GM12873 (cell line): ENCODE results near the gene PRAME.

ENCODE experiments used
- TF ChIP-seq, protein P1 (sequence below): IDR thresholded peaks from 2 replicates; pipeline ENCODE4 v1.5.1; 2012; ENCODE audit warnings: low read depth, mild to moderate bottlenecking, moderate library complexity, low read length, control low read depth; ENCODE audit not compliant: insufficient read depth; ENCODE audit errors: missing control alignments

PRAME gene

DNA sequence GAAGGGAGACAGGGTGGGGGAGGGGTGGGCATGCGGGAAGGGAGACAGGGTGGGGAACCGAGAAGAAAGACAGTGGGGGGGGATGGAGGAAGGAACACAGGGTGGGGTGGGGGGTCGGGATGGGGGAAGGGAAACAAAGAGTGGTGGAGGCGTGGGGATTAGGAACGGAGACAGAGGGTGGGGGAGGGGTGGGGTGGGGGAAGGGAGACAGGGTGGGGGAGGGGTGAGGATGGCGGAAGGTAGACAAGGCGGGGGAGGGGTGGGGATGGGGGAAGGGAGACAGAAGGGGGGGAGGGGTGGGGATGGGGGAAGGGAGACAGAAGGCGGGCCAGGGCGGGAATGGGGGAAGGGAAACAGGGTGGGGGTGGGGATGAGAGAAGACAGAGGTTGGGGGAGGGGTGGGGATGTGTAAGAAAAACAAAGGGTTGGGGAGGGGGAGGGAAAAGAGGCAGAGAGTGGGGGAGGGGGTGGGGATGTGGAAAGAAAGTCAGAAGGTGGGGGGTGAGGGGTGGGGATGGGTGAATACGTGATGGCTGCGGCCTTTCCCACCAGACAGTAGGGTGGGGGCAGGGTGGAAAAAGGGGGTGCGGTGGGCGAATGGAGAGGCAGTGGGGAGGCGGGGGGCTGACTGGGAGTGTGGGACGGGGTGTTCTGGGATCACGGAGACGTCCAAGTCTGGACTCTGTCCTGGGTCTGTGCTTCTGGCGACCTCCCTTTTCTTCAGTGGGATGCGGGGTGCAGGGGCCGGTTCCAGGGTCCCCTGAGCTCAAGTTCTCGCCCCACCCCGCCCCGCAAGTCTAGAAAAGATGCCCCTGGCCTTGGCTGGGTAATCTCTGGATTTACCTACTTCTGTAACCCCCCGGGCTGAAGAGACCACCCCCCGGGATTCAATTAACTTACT lies 744 bp downstream of the PRAME start:
- TF ChIP-seq, protein P1, sequence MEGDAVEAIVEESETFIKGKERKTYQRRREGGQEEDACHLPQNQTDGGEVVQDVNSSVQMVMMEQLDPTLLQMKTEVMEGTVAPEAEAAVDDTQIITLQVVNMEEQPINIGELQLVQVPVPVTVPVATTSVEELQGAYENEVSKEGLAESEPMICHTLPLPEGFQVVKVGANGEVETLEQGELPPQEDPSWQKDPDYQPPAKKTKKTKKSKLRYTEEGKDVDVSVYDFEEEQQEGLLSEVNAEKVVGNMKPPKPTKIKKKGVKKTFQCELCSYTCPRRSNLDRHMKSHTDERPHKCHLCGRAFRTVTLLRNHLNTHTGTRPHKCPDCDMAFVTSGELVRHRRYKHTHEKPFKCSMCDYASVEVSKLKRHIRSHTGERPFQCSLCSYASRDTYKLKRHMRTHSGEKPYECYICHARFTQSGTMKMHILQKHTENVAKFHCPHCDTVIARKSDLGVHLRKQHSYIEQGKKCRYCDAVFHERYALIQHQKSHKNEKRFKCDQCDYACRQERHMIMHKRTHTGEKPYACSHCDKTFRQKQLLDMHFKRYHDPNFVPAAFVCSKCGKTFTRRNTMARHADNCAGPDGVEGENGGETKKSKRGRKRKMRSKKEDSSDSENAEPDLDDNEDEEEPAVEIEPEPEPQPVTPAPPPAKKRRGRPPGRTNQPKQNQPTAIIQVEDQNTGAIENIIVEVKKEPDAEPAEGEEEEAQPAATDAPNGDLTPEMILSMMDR, result no peak

DNA sequence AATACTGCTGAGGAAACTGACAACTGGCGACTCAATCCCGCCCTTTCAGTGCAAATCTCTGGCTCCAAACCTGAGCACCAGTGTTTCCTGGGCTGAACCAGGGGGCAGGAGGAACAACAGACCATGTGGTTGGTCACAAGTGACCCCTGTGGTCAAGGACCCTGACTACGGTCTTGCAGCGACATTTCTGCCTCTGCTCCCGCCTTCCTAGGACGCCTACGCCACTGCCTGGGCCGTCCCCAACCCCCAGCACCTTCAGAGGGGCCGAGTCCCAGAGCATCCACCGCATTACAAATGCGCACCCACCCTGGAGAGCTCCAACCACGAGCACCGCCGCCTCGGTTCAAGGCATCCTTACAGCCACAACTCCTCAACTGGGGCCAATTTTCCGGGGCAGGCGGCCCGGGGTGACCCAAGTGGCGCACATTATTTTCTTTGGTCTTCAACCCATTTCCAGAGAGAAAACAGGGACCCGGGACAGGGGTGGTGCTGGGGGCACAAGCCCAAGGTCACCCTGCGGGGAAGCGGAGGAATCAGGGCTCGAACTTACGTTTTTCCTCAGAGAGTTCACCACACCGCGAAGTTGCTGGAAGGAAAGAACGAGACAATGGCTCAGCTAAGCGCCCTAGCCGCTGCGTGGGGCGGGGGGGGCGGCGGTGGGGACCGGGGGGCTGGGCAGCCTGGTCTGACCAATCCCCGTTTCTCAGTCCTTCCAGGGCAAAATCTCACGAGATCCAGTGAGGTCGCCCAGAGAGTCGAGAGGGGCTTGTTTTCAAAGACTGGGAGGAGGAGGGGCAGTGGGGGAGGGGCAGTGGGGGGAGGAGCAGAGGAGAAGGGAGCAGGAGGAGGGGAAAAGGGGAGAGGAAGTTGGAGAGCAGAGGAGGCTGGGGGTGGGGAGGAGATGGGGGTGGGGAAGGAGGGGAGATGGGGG lies 1.8 kb downstream of the PRAME start:
- TF ChIP-seq, protein P1, result no peak

DNA sequence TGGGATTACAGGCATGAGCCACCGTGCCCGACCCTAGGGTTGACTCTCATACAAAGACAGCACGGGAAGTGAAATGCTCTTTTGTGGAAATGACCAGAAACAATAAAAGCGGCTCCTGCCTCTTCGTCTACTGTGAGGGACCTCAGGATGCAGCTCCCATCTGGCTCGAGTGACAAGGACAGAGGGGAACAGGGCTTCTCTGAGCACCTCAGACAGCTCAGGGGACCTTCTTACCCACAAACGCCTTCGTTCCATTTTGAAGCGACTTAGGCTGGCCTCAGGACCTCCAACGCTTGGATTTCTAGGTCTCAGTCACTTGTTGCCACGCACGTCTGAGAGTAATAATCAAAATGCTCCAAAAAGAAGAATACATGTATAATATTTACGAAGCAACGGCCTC lies 2.5 kb downstream of the PRAME start:
- TF ChIP-seq, protein P1, result no peak

DNA sequence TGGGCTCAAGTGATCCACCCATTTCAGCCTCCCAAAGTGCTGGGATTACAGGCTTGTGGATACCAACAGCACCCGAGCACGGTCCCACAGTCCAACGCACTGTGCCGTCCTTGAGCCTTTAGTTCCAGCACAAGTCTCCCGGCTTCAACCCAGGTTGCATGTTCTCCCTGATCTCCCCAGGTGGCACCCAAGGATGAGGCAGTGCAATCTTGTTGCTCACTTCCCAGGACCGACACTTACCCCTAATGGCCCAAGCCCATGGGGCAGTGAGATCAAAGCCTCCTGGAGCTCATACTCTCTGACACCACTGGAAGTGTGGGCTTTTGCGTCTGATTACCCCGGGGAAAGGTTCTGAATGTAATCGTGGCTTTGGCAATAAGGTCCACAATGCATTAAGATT lies 3.5 kb downstream of the PRAME start:
- TF ChIP-seq, protein P1, result no peak

DNA sequence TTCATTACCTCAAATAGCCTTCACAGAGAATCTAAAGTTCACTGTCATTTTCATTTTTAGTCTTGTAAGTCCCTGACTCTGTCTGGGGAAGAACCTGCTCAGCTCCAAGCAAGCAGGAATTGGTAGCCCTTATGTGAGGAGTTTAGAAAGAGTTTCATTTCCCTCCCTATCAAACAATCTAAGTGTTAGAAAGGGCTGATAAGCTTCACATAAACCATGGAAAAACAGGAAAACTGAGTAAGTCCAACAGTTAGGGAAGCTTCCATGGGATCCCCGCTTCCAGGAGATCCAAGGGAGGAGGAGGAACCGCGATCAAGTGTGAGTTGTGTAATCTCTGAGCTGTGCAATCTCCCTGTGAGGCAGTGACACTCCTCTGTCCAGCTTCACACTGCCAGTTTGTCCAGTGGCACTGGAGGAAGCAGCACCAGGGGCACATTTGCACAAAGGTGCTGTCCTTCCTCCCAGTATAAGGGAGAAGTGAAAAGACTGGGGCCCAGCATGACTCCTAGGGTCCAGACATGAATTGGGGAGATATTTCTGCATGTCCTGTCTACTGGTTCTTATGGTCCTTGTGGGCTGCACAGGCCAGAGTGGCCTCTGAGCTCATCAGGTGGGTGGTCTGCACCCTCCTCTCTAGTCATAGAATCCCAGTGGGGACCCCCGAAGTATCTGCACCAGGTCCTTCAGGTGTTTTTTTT lies 4.3 kb downstream of the PRAME start:
- TF ChIP-seq, protein P1, result no peak

DNA sequence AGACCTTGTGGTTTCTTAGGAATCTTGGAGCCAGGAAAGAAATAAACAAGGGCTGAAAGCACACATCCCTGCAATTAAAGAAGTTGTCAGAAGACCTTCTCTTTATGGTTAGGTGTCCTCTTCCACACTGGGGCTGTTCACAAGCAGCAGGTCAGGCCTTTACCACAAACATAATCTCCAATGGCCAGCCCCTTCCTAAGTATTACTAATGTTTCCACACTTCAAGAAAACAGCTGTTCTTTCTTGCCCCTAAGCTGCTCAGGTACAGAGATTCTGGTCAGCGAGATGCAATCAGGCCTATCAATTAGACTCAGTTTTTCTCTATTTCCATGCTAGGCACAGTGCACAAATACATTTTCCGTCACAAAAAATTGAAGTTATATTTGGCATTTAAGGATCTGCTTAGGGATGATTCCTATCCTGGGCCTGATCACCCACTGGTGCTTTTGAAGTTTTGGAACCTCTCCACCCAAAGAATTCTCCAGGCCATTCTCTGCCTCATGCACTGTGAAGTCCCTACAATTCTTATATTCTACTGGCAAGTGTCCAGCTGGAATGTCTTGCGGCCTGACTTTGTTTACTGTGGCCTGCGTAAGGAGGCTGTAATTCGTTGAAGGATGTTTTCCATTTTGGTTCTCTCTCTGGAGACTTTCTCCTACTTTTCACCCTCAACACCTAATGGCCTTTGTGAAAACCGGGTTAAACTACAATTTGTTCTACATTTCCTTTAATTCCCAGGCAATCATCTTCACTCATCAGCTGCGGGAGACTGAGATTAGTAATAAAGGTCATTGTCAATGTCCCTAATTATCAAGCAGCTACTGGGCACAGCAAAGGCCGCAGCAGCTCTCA lies 5.1 kb downstream of the PRAME start:
- TF ChIP-seq, protein P1, result no peak
